HCT116 (cell line): Measurements from ENCODE around the gene SETDB1. TPM values are rescaled to one million over a fixed set of nuclear protein-coding genes. Genes with fewer than 3 reads are reported as not detected.

Experiments used
- ATAC-seq: fragments of 200-7000 bp; cut with Tn5 transposase; 2 replicates; pipeline ENCODE4 v1.9.1; 2020; ENCODE audit warnings: mild to moderate bottlenecking, moderate library complexity
- BruUV-seq: library from RNA; stranded (reverse); fragments of 400-500 nt; replicated peaks from 2 replicates; lab custom pipeline; 2021; lab: Mats Ljungman, UMichigan
- CTCF ChIA-PET: fragments of 300-600 bp; sonication (Branson Sonifier 250); formaldehyde crosslinking; loops from one replicate; lab custom pipeline; 2021; ENCODE audit warnings: antibody characterized with exemption; lab: Charles Lee
- POLR2A ChIA-PET: fragments of 300-600, 350-600 bp; sonication (Branson Sonifier 250); formaldehyde crosslinking; loops from one replicate; lab custom pipeline; 2021; ENCODE audit warnings: antibody characterized with exemption; lab: Charles Lee
- RAD21 ChIA-PET, 2 experiments: fragments of 300-600 bp; sonication (Branson Sonifier 250); formaldehyde crosslinking; loops; one replicate each; lab custom pipeline; 2023; ENCODE audit warnings: low total read pairs in 2 of 2; ENCODE audit not compliant: uncharacterized antibody in 2 of 2, unreplicated experiment in 2 of 2, low non-redundant PET in 1 of 2; lab: Charles Lee
- DNase-seq: peaks from one replicate; pipeline ENCODE4 v3.0.0-alpha.2; 2010; ENCODE audit warnings: low read depth, low spot score
- H2AFZ ChIP-seq: fragments of 200-600 bp; shearing (Covaris generic), sonication (generic); 2 replicates; pipeline ENCODE4 v1.6.1; 2017; ENCODE audit warnings: low read depth, mixed run types, mixed read lengths, antibody characterized with exemption, low read length; ENCODE audit not compliant: poor library complexity, severe bottlenecking
- H3K27ac ChIP-seq: 2 replicates; pipeline ENCODE4 v1.5.1; 2012; ENCODE audit warnings: low read depth, low read length
- H3K27me3 ChIP-seq: fragments of 200-600 bp; sonication (generic); 2 replicates; pipeline ENCODE4 v1.6.1; 2016; ENCODE audit warnings: mixed run types, low read length, mixed read lengths; ENCODE audit not compliant: insufficient read depth
- H3K36me3 ChIP-seq, 2 experiments: fragments of 200-500 bp in 1 of 2; fragments of 200-600 bp in 1 of 2; sonication (Bioruptor generic) in 1 of 2; sonication (generic) in 1 of 2; 2 replicates each; pipeline versions ENCODE4 v1.5.1 to v1.6.1; 2014 to 2016; ENCODE audit warnings: low read length in 2 of 2, inconsistent platforms in 1 of 2, mixed read lengths in 1 of 2, mixed run types in 1 of 2; ENCODE audit not compliant: insufficient read depth in 2 of 2, control insufficient read depth in 1 of 2
- H3K4me1 ChIP-seq, 2 experiments: fragments of 200-600 bp in 1 of 2; sonication (generic) in 1 of 2; 2 replicates each; pipeline versions ENCODE4 v1.5.1 to v1.6.1; 2012 to 2017; ENCODE audit warnings: low read length in 2 of 2, inconsistent platforms in 1 of 2, mild to moderate bottlenecking in 1 of 2, mixed read lengths in 1 of 2, mixed run types in 1 of 2, moderate library complexity in 1 of 2; ENCODE audit not compliant: insufficient read depth in 2 of 2, control insufficient read depth in 1 of 2
- H3K4me2 ChIP-seq: fragments of 200-600 bp; sonication (generic); 2 replicates; pipeline ENCODE4 v1.6.1; 2017; ENCODE audit warnings: mixed run types, low read length, mixed read lengths
- H3K4me3 ChIP-seq, 2 experiments: fragments of 200-600 bp in 1 of 2; sonication (generic) in 1 of 2; replicated peaks in 1 of 2; 2 replicates each; pipeline ENCODE4 v1.5.1; 2011 to 2016; ENCODE audit warnings: low read length in 2 of 2, control low read depth in 1 of 2, low read depth in 1 of 2, mild to moderate bottlenecking in 1 of 2, mixed read lengths in 1 of 2, mixed run types in 1 of 2
- H3K79me2 ChIP-seq: fragments of 200-600 bp; sonication (generic); 2 replicates; pipeline ENCODE4 v1.6.1; 2017; ENCODE audit warnings: mild to moderate bottlenecking, mixed run types, low read length, moderate library complexity, mixed read lengths; ENCODE audit not compliant: insufficient read depth
- H3K9ac ChIP-seq: fragments of 200-600 bp; sonication (generic); 2 replicates; pipeline ENCODE4 v1.6.1; 2016; ENCODE audit warnings: low read length, mixed read lengths
- H3K9me2 ChIP-seq: fragments of 200-600 bp; sonication (generic), shearing (Covaris generic); 2 replicates; pipeline ENCODE4 v1.6.1; 2017; ENCODE audit warnings: mixed run types, mild to moderate bottlenecking, moderate library complexity; ENCODE audit not compliant: insufficient read depth
- H3K9me3 ChIP-seq, 2 experiments: fragments of 200-500 bp in 1 of 2; fragments of 200-600 bp in 1 of 2; sonication (Bioruptor generic) in 1 of 2; sonication (generic) in 1 of 2; 2 replicates each; pipeline ENCODE4 v1.6.1; 2014 to 2017; ENCODE audit warnings: low read length in 2 of 2, mixed read lengths in 2 of 2, inconsistent platforms in 1 of 2, low read depth in 1 of 2, mild to moderate bottlenecking in 1 of 2, mixed run types in 1 of 2, moderate library complexity in 1 of 2; ENCODE audit not compliant: control insufficient read depth in 1 of 2, insufficient read depth in 1 of 2
- H4K20me1 ChIP-seq: fragments of 200-600 bp; sonication (generic), shearing (Covaris generic); 2 replicates; pipeline ENCODE4 v1.6.1; 2017; ENCODE audit warnings: mixed run types, mild to moderate bottlenecking, moderate library complexity; ENCODE audit not compliant: insufficient read depth
- CBX3 ChIP-seq: IDR thresholded peaks from 2 replicates; pipeline ENCODE4 v1.6.1; 2012; ENCODE audit warnings: low read depth
- EGR1 ChIP-seq: IDR thresholded peaks from 2 replicates; pipeline ENCODE4 v1.6.1; 2012; ENCODE audit warnings: low read depth
- EZH2phosphoT487 ChIP-seq: fragments of 200-600 bp; IDR thresholded peaks from 2 replicates; pipeline ENCODE4 v1.6.1; 2018; ENCODE audit warnings: antibody characterized with exemption, borderline replicate concordance
- POLR2A ChIP-seq: IDR thresholded peaks from 2 replicates; pipeline ENCODE4 v1.7.0; 2011; ENCODE audit warnings: borderline replicate concordance; ENCODE audit not compliant: insufficient read depth, insufficient read length; ENCODE audit errors: extremely low read depth
- RAD21 ChIP-seq: IDR thresholded peaks from 2 replicates; pipeline ENCODE4 v1.6.1; 2012; ENCODE audit warnings: low read depth, mild to moderate bottlenecking
- SRF ChIP-seq: IDR thresholded peaks from 2 replicates; pipeline ENCODE4 v1.6.1; 2012; ENCODE audit warnings: low read depth
- YY1 ChIP-seq: IDR thresholded peaks from 2 replicates; pipeline ENCODE4 v1.6.1; 2011; ENCODE audit warnings: low read length, low read depth, moderate library complexity, mild to moderate bottlenecking; ENCODE audit not compliant: insufficient replicate concordance; ENCODE audit errors: extremely low read depth
- intact Hi-C: fragments of 100-400 bp; cut with micrococcal nuclease; formaldehyde crosslinking; loops from 2 replicates; pipeline ENCODE4 v1.10.0; 2022
- total RNA-seq: library from RNA; stranded (reverse); gene quantifications from one replicate; pipeline ENCODE4 v1.2.1, GENCODE V29; 2021; ENCODE audit not compliant: unreplicated experiment
- TF ChIP-seq, protein P1 (sequence below): IDR thresholded peaks from 2 replicates; pipeline ENCODE4 v1.6.1; 2012
- TF ChIP-seq, protein P2 (sequence below), 3 experiments: fragments of 200-600 bp in 1 of 3; sonication (generic) in 1 of 3; IDR thresholded peaks in 2 of 3; conservative IDR thresholded peaks in 1 of 3; 2 replicates each; pipeline ENCODE4 v1.5.1; 2012 to 2017; ENCODE audit warnings: low read depth in 2 of 3, low read length in 2 of 3, antibody characterized with exemption in 1 of 3, borderline replicate concordance in 1 of 3, control low read depth in 1 of 3, mild to moderate bottlenecking in 1 of 3, mixed read lengths in 1 of 3, mixed run types in 1 of 3, moderate library complexity in 1 of 3; ENCODE audit not compliant: insufficient read depth in 1 of 3
- TF ChIP-seq, protein P3 (sequence below): IDR thresholded peaks from 2 replicates; pipeline ENCODE4 v1.6.1; 2012

SETDB1 gene
- total RNA-seq, 1 experiment from 2014 or later = 54.3 TPM

DNA sequence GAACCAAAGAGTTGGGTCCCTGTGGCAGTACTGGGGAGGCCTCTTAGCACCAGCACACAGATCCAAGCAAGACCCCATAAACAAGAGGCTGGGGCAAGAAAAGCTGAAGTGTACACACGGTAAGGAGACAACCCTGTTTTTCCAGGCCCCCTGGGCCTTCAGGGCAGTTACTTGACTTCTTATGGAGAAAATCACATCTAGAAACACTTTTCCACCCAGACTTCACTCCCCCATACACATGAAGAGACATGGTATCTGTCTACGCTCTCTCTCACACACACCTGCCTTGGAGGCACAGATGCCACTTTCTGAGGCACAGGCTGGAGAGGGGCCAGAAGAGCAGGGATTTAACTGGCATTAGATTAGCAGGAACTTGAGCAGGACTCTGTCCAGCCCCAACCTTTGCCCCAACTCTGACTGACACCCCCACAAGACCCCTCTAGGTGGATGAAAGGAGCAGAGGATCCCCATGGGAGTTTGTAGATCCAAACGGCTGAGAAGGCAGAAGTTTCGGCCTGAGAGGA lies 46.3 kb downstream of the SETDB1 start:
- Histone ChIP-seq H4K20me1 (0 out of 2 replicates have a peak, but pooled peaks cover 4% of the 10 kb centered on the region), H3K79me2 (peaks cover 63% of the 10 kb centered on the region), H3K27me3 (no peaks in the 10 kb centered on the region), H3K4me3 (peak overlapping the region; percentile 84; a peak in 2 of 4 replicates), H3K9me2 (no peaks in the 10 kb centered on the region), H3K9me3 (no peaks in the 10 kb centered on the region), H3K4me1 (peaks cover 38 to 53% of the 10 kb centered on the region in 2 experiments), H3K9ac (peak overlapping the region; percentile 92), H2AFZ (no peak overlapping the region), H3K4me2 (peak overlapping the region; percentile 89), H3K36me3 (peaks cover 6 to 17% of the 10 kb centered on the region in 2 experiments), H3K27ac (peak overlapping the region; percentile 27; the same call in 1 of the 2 replicates)
- DNase-seq = no peak
- ChIA-PET POLR2A (no interaction called here), RAD21 (no interaction called here), CTCF (no interaction called here)
- no TSS peak for BruUV-seq
- intact Hi-C loops = no loop called here
- no peak for TF ChIP-seq POLR2A
- TF ChIP-seq YY1 = no peak
- no peak for TF ChIP-seq EGR1
- no peak for TF ChIP-seq SRF
- no peak for TF ChIP-seq EZH2phosphoT487
- no peak for ATAC-seq

DNA sequence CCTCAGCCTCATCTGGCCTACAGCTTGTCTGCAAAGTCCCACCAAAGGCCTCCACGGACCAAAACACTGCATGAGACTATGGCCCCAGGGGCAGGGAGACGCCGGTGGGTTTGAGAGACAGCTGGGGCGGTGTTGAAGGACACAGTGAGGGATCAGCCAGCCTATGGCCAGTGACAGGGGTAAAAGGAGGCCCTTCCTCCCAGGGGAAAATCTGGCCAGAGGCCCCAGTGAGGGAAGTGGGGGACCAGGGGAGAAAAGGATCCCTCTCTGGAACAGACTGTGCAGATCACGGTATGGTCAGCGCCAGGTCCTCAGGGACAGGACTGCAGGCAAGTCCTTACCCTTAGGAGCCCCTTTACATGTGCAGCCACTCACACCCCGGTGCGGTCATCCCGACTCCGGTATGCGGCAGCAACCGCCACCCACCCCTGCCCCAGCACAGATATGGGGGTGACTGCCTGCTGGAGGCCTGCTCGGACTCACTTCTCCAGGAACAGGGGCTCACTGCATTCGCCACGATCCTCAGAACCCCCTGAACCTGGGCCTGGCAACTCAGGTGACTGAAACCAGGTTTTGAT lies 47.2 kb downstream of the SETDB1 start:
- Histone ChIP-seq H3K4me2 (peak overlapping the region; percentile 89), H4K20me1 (0 out of 2 replicates have a peak, but pooled peaks cover 4% of the 10 kb centered on the region), H2AFZ (no peak overlapping the region), H3K36me3 (peaks cover 0 to 8% of the 10 kb centered on the region in 2 experiments; a peak in 2 of 4 replicates), H3K4me1 (peaks cover 43 to 62% of the 10 kb centered on the region in 2 experiments), H3K4me3 (peak overlapping the region; percentile 84), H3K9me2 (no peaks in the 10 kb centered on the region), H3K9me3 (no peaks in the 10 kb centered on the region), H3K27ac (peak overlapping the region; percentile 79), H3K9ac (peak overlapping the region; percentile 92), H3K27me3 (no peaks in the 10 kb centered on the region), H3K79me2 (peaks cover 59% of the 10 kb centered on the region)
- CTCF ChIA-PET = no interaction called here
- ATAC-seq (no peak), DNase-seq (no peak)
- no peak for TF ChIP-seq RAD21
- TF ChIP-seq, protein P1, sequence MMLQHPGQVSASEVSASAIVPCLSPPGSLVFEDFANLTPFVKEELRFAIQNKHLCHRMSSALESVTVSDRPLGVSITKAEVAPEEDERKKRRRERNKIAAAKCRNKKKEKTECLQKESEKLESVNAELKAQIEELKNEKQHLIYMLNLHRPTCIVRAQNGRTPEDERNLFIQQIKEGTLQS = no peak
- TF ChIP-seq EGR1 = no peak
- TF ChIP-seq SRF = no peak
- no peak for TF ChIP-seq POLR2A
- TF ChIP-seq, protein P2, sequence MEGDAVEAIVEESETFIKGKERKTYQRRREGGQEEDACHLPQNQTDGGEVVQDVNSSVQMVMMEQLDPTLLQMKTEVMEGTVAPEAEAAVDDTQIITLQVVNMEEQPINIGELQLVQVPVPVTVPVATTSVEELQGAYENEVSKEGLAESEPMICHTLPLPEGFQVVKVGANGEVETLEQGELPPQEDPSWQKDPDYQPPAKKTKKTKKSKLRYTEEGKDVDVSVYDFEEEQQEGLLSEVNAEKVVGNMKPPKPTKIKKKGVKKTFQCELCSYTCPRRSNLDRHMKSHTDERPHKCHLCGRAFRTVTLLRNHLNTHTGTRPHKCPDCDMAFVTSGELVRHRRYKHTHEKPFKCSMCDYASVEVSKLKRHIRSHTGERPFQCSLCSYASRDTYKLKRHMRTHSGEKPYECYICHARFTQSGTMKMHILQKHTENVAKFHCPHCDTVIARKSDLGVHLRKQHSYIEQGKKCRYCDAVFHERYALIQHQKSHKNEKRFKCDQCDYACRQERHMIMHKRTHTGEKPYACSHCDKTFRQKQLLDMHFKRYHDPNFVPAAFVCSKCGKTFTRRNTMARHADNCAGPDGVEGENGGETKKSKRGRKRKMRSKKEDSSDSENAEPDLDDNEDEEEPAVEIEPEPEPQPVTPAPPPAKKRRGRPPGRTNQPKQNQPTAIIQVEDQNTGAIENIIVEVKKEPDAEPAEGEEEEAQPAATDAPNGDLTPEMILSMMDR (IDR thresholded peaks at IDR 0.05 in 2 of 3, conservative IDR thresholded peaks at IDR 0.05 in 1 of 3; ENCODE audit: borderline replicate concordance in 1 of 3, insufficient read depth in 1 of 3, low read depth in 2 of 3, low read length in 2 of 3) = no peak
- TF ChIP-seq CBX3 = no peak
- TF ChIP-seq, protein P3, sequence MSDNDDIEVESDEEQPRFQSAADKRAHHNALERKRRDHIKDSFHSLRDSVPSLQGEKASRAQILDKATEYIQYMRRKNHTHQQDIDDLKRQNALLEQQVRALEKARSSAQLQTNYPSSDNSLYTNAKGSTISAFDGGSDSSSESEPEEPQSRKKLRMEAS = no peak
- no TSS peak for BruUV-seq
- POLR2A ChIA-PET = interaction anchor here (1.6 kb wide), 1 partner anchor 344 kb away, joined by 4 read pairs; the partner anchor contains the start of gene ENSA
- RAD21 ChIA-PET = no interaction called here
- intact Hi-C loops = no loop called here
